ENCODE measurements around the gene PRKAR1B.

GRCh38 chr7:620885-621284, 106.2 kb downstream of the PRKAR1B start:
- TF ChIP-seq CTCF (IDR thresholded peaks at IDR 0.05) (no peak), POLR2A (IDR thresholded peaks at IDR 0.05) (no peak)
